ENCODE data around the gene TRAPPC2L. TPM values are rescaled to one million over a fixed set of nuclear protein-coding genes. Genes with fewer than 3 reads are reported as not detected.

Gene TRAPPC2L
- total and polyA plus RNA-seq, 2 of the 13 experiments (the other 11 are each of a cell fraction or from before 2014, with no cell fraction given) = 96.3 to 107 TPM

GRCh38 chr16:88811769-88812512, 45.0 kb upstream of the TRAPPC2L start, which contains the start of gene APRT (continued):
- TF ChIP-seq ZNF639 (CRISPR knock-in tag; conservative IDR thresholded peaks at IDR 0.05) (peak; percentile 73), ZNF891 (CRISPR knock-in tag; IDR thresholded peaks at IDR 0.05) (no peak; the same call in 1 of the 2 replicates), SMAD1 (CRISPR knock-in tag; IDR thresholded peaks at IDR 0.05; ENCODE audit: borderline replicate concordance, low read depth) (0 out of 2 replicates have a peak, but pooled peaks have one; percentile 59), THAP7 (CRISPR knock-in tag; IDR thresholded peaks at IDR 0.05) (peak; percentile 96), CBFB (CRISPR knock-in tag; IDR thresholded peaks at IDR 0.05) (no peak), RXRA (CRISPR knock-in tag; IDR thresholded peaks at IDR 0.05) (peak; percentile 27; the same call in 1 of the 2 replicates), ZNF652 (CRISPR knock-in tag; IDR thresholded peaks at IDR 0.05; ENCODE audit: borderline replicate concordance, low read depth) (0 out of 2 replicates have a peak, but pooled peaks have one; percentile 13), NFYB (CRISPR knock-in tag; IDR thresholded peaks at IDR 0.05) (peak; percentile 10; the same call in 1 of the 2 replicates), JUND (CRISPR knock-in tag; IDR thresholded peaks at IDR 0.05) (peak; percentile 49; the same call in 1 of the 2 replicates), FOSL1 (CRISPR knock-in tag; IDR thresholded peaks at IDR 0.05; ENCODE audit: borderline replicate concordance) (no peak), U2AF1 (optimal IDR thresholded peaks at IDR 0.05; ENCODE audit: low read depth, low read length) (peak; percentile 52), IRX3 (CRISPR knock-in tag; IDR thresholded peaks at IDR 0.05; ENCODE audit: borderline replicate concordance, low read depth) (peak; percentile 84; the same call in 1 of the 2 replicates), ZBTB3 (CRISPR knock-in tag; IDR thresholded peaks at IDR 0.05; ENCODE audit: borderline replicate concordance, low read depth) (0 out of 2 replicates have a peak, but pooled peaks have one; percentile 84), ZNF124 (CRISPR knock-in tag; IDR thresholded peaks at IDR 0.05) (no peak), BRD4 (CRISPR knock-in tag; IDR thresholded peaks at IDR 0.05) (peak; percentile 44; the same call in 1 of the 2 replicates), ZBED4 (CRISPR knock-in tag; IDR thresholded peaks at IDR 0.05; ENCODE audit: borderline replicate concordance) (peak; percentile 57; the same call in 1 of the 2 replicates), MYNN (CRISPR knock-in tag; IDR thresholded peaks at IDR 0.05; ENCODE audit: low read depth) (no peak), ZSCAN30 (CRISPR knock-in tag; IDR thresholded peaks at IDR 0.05) (no peak; the same call in 1 of the 2 replicates), ISL2 (CRISPR knock-in tag; IDR thresholded peaks at IDR 0.05) (peak; percentile 61; the same call in 1 of the 2 replicates)

Data from HepG2 (cell line).